Endothelial cell (in vitro differentiated cells): ENCODE measurements around the gene CCL1. TPM values are rescaled to one million over a fixed set of nuclear protein-coding genes. Genes with fewer than 3 reads are reported as not detected.

ENCODE experiments used
- DNase-seq: peaks from one replicate; pipeline ENCODE4 v3.0.0; 2021; ENCODE audit warnings: low spot score
- H3K27ac Mint-ChIP-seq: one replicate; pipeline ENCODE4 v1.8.0; 2021; ENCODE audit warnings: mixed read lengths, inconsistent platforms; ENCODE audit not compliant: unreplicated experiment
- H3K27me3 Mint-ChIP-seq: one replicate; pipeline ENCODE4 v1.8.0; 2021; ENCODE audit warnings: mild to moderate bottlenecking, moderate library complexity, mixed read lengths, inconsistent platforms; ENCODE audit not compliant: unreplicated experiment
- H3K36me3 Mint-ChIP-seq: one replicate; pipeline ENCODE4 v1.8.0; 2021; ENCODE audit warnings: mild to moderate bottlenecking, low read depth, mixed read lengths, inconsistent platforms; ENCODE audit not compliant: unreplicated experiment
- H3K4me1 Mint-ChIP-seq: one replicate; pipeline ENCODE4 v1.8.0; 2021; ENCODE audit warnings: mild to moderate bottlenecking, mixed read lengths, inconsistent platforms; ENCODE audit not compliant: unreplicated experiment
- H3K4me3 Mint-ChIP-seq: one replicate; pipeline ENCODE4 v1.8.0; 2021; ENCODE audit warnings: mild to moderate bottlenecking, mixed read lengths, inconsistent platforms; ENCODE audit not compliant: unreplicated experiment
- H3K9me3 Mint-ChIP-seq: one replicate; pipeline ENCODE4 v1.8.0; 2021; ENCODE audit warnings: mixed read lengths, inconsistent platforms; ENCODE audit not compliant: unreplicated experiment
- long read RNA-seq: library from polyadenylated mRNA; unstranded; transcript quantifications from one replicate; pipeline ENCODE4 v2.0.0, GENCODE V29; 2020; ENCODE audit not compliant: unreplicated experiment
- total RNA-seq: library from RNA; stranded (reverse); fragmentation: NEBNext Ultra II Directional; extraction: Animal tissue kit (Norgen Biotek cat#: 25700); gene quantifications from one replicate; pipeline ENCODE4 v1.2.1, GENCODE V29; 2021; ENCODE audit not compliant: unreplicated experiment
- TF ChIP-seq, protein P1 (sequence below): fragments of 200-600 bp; sonication (generic); IDR thresholded peaks from one replicate; pipeline ENCODE4 v1.5.0; 2021; ENCODE audit warnings: antibody characterized with exemption; ENCODE audit not compliant: unreplicated experiment

The CCL1 gene
- total RNA-seq: not detected
- long read RNA-seq: 0 reads

- no peaks in the 10 kb centered on the region for H3K9me3 Mint-ChIP-seq
- H3K27ac Mint-ChIP-seq: no peak within 1 kb of the TSS
- no peak within 1 kb of the TSS for H3K4me3 Mint-ChIP-seq
- peaks cover 2% of the 10 kb centered on the region for H3K27me3 Mint-ChIP-seq
- TF ChIP-seq, protein P1, sequence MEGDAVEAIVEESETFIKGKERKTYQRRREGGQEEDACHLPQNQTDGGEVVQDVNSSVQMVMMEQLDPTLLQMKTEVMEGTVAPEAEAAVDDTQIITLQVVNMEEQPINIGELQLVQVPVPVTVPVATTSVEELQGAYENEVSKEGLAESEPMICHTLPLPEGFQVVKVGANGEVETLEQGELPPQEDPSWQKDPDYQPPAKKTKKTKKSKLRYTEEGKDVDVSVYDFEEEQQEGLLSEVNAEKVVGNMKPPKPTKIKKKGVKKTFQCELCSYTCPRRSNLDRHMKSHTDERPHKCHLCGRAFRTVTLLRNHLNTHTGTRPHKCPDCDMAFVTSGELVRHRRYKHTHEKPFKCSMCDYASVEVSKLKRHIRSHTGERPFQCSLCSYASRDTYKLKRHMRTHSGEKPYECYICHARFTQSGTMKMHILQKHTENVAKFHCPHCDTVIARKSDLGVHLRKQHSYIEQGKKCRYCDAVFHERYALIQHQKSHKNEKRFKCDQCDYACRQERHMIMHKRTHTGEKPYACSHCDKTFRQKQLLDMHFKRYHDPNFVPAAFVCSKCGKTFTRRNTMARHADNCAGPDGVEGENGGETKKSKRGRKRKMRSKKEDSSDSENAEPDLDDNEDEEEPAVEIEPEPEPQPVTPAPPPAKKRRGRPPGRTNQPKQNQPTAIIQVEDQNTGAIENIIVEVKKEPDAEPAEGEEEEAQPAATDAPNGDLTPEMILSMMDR: no peak
- peaks cover 14% of the 10 kb centered on the region for H3K4me1 Mint-ChIP-seq
- no peaks in the 10 kb centered on the region for H3K36me3 Mint-ChIP-seq
- no peak for DNase-seq
These were observed at the start of gene CCL1 for GRCh38 chr17:34363183-34363661. Gene CCL1 (minus strand): TSS chr17:34363233. CDS start chr17:34363161, 72 bp downstream.

DNA sequence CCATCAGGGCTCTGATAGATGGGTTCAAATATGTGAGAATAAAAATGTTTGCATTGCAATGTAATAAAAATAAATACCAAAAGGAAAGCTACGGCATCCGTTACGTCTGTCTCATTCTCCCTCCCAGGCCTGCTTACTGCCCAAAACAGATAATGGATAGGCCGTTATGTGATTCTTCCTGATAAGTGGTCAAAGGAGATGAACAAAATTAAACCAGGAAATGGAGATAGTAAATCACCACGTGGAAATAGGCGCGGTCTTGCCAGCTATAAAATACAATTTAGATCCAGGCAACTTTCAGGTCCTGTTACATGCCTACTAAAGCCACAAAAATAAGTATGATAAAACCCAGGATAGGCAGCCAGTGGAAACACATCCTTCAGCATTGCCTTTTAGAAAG lies 49.5 kb upstream of the CCL1 start:
- H3K27ac Mint-ChIP-seq: no peak overlapping the region
- no peak for DNase-seq
- no peaks in the 10 kb centered on the region for H3K9me3 Mint-ChIP-seq
- H3K27me3 Mint-ChIP-seq: peaks cover 4% of the 10 kb centered on the region
- TF ChIP-seq, protein P1: no peak
- no peak overlapping the region for H3K4me3 Mint-ChIP-seq
- peaks cover 3% of the 10 kb centered on the region for H3K4me1 Mint-ChIP-seq
- no peaks in the 10 kb centered on the region for H3K36me3 Mint-ChIP-seq

- DNase-seq: no peak
- TF ChIP-seq, protein P1: no peak
- H3K36me3 Mint-ChIP-seq: no peaks in the 10 kb centered on the region
- H3K4me1 Mint-ChIP-seq: peaks cover 3% of the 10 kb centered on the region
- no peak overlapping the region for H3K4me3 Mint-ChIP-seq
- H3K27me3 Mint-ChIP-seq: peaks cover 7% of the 10 kb centered on the region
- no peak overlapping the region for H3K27ac Mint-ChIP-seq
- no peaks in the 10 kb centered on the region for H3K9me3 Mint-ChIP-seq
These were observed 48.8 kb upstream of the CCL1 start for GRCh38 chr17:34411646-34412421.

DNA sequence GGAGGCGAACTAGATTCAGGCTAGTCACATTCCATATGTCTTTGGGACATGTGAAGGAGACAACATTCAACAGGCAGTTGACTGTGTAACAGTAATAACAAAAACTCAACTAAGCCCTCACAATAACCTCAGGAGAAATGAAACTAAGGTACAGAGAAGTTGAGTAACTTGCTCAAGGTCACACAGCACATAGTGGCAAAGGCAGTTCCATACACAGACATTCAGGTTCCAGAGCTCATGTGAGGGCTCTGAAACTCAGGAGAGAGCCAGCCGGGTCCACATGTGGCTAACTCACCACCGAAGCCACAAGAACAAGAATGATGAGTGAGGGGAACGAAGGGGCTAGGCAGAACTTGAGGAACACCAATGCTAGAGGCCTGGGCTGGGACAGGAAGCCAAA lies 46.3 kb upstream of the CCL1 start:
- TF ChIP-seq, protein P1: no peak
- Mint-ChIP-seq H3K9me3 (no peaks in the 10 kb centered on the region), H3K36me3 (no peaks in the 10 kb centered on the region), H3K4me1 (peaks cover 3% of the 10 kb centered on the region), H3K27me3 (peaks cover 10% of the 10 kb centered on the region), H3K27ac (no peak overlapping the region), H3K4me3 (no peak overlapping the region)
- no peak for DNase-seq

DNA sequence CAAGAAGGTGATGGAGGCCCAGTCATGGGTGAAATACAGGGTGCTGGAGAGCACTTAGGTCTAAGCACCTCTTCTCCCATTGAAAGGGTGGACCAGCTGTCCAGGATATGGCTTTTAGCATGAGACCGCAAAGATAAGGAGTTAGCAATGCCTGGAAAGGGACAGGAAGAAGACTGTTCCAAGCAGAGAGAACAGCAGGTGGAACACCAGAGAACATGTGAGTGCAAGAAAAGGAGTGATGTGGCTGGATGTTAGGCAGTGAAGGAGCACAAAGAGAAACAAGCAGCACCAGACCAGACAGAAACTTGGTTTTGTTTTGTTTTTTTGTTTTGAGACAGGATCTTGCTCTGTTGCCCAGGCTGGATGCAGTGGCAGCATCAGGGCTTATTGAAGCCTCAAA lies 45.4 kb upstream of the CCL1 start:
- Mint-ChIP-seq H3K9me3 (no peaks in the 10 kb centered on the region), H3K4me1 (peaks cover 2% of the 10 kb centered on the region), H3K27me3 (peaks cover 10% of the 10 kb centered on the region), H3K4me3 (no peak overlapping the region), H3K27ac (no peak overlapping the region), H3K36me3 (no peaks in the 10 kb centered on the region)
- TF ChIP-seq, protein P1: no peak
- DNase-seq: no peak
